ENCODE results near the gene GRK7. TPM values are rescaled to one million over a fixed set of nuclear protein-coding genes. Genes with fewer than 3 reads are reported as not detected.
"Not testable (repeated sequence)": the region's sequence is repeated elsewhere in the genome, so short reads cannot be mapped to it uniquely, and the experiment has no call there.

The GRK7 gene
- total and polyA plus RNA-seq, 2 donors (not counting 1 experiment from before 2014, with no cell fraction given): 0.12 TPM; not detected in 1

DNA sequence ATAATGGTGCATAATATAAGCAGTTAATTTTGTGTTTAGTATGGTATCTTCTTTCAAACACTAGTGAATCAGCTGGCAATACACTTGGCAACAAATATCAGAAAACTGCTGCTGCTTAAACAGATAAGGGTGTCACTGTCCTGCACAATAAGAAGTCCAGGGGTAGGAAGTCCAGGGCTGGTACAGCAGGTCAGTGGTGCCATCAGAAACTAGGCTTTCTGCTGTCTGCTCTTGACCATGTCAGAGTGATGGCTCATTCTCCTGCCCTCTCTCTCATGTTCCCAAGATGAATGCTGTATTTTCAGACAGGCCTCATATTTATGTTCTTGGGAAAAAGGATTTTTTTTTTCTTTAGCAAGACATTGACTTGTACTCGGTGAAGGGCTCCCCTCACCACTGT, 9.2 kb upstream of the GRK7 start:
- no peaks in the 10 kb centered on the region for H4K20me1 ChIP-seq (ENCODE audit: control insufficient read depth, insufficient read depth, low read length, poor library complexity, severe bottlenecking)
- H2AFZ ChIP-seq (ENCODE audit: insufficient read depth, low read depth, low read length, poor library complexity, severe bottlenecking): no peak overlapping the region
- H3K4me1 ChIP-seq (ENCODE audit: control insufficient read depth in 2 of 2, insufficient read depth in 2 of 2, low read length in 2 of 2): no peaks in the 10 kb centered on the region
- H3K27me3 ChIP-seq (replicated peaks in 1 of 4; ENCODE audit: control extremely low read depth in 1 of 4, control insufficient read depth in 3 of 4, insufficient read depth in 4 of 4, low read length in 3 of 4): no peaks in the 10 kb centered on the region
- Mint-ChIP-seq H3K4me3 (no peak overlapping the region), H3K27me3 (no peaks in the 10 kb centered on the region), H3K27ac (no peak overlapping the region), H3K4me1 (no peaks in the 10 kb centered on the region), H3K9me3 (ENCODE audit: insufficient read depth) (no peaks in the 10 kb centered on the region)
- CTCF ChIA-PET: interaction anchor here (1.1 kb wide), 1 partner anchor 15 kb away, joined by 3 read pairs; the partner anchor contains the start of gene RNF7
- TF ChIP-seq EZH2 (IDR thresholded peaks at IDR 0.05; ENCODE audit: borderline replicate concordance, insufficient read depth, low read depth, low read length, poor library complexity, severe bottlenecking): no peak
- TF ChIP-seq, protein P1, sequence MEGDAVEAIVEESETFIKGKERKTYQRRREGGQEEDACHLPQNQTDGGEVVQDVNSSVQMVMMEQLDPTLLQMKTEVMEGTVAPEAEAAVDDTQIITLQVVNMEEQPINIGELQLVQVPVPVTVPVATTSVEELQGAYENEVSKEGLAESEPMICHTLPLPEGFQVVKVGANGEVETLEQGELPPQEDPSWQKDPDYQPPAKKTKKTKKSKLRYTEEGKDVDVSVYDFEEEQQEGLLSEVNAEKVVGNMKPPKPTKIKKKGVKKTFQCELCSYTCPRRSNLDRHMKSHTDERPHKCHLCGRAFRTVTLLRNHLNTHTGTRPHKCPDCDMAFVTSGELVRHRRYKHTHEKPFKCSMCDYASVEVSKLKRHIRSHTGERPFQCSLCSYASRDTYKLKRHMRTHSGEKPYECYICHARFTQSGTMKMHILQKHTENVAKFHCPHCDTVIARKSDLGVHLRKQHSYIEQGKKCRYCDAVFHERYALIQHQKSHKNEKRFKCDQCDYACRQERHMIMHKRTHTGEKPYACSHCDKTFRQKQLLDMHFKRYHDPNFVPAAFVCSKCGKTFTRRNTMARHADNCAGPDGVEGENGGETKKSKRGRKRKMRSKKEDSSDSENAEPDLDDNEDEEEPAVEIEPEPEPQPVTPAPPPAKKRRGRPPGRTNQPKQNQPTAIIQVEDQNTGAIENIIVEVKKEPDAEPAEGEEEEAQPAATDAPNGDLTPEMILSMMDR (IDR thresholded peaks at IDR 0.05): no peak
- DNase-seq (no peak), ATAC-seq (ENCODE audit: low read depth) (no peak)
- no peaks in the 10 kb centered on the region for H3K9me3 ChIP-seq (ENCODE audit: control extremely low read depth in 1 of 3, control insufficient read depth in 2 of 3, insufficient read depth in 1 of 3, low read length in 2 of 3)
- intact Hi-C loops (cut with micrococcal nuclease): loop anchor here (5.0 kb wide), 1 partner anchor 43 kb away; no protein-coding TSS in a partner anchor
- H3K4me3 ChIP-seq (ENCODE audit: control extremely low read depth in 1 of 5, extremely low read depth in 1 of 5, insufficient read depth in 1 of 5, low read depth in 2 of 5, low read length in 4 of 5): no peak overlapping the region
- H3K36me3 ChIP-seq (replicated peaks in 1 of 2; ENCODE audit: control extremely low read depth in 1 of 2, control insufficient read depth in 1 of 2, extremely low read depth in 1 of 2, insufficient read depth in 2 of 2, low read length in 1 of 2): peaks cover 0 to 3% of the 10 kb centered on the region in 2 experiments
- H3K27ac ChIP-seq (ENCODE audit: low read length in 2 of 2): no peak overlapping the region
- no peaks in the 10 kb centered on the region for H3K79me2 ChIP-seq (ENCODE audit: control insufficient read depth, insufficient read depth, low read length)
- WGBS (ENCODE audit: insufficient coverage): 83% methylated on average over 1 of the region's 1 CpG
- POLR2A ChIA-PET: no interaction called here
- no peak overlapping the region for H3K4me2 ChIP-seq (replicated peaks; ENCODE audit: low read depth, low read length, poor library complexity, severe bottlenecking)
- no peak overlapping the region for H3K9ac ChIP-seq (ENCODE audit: low read length)

DNA sequence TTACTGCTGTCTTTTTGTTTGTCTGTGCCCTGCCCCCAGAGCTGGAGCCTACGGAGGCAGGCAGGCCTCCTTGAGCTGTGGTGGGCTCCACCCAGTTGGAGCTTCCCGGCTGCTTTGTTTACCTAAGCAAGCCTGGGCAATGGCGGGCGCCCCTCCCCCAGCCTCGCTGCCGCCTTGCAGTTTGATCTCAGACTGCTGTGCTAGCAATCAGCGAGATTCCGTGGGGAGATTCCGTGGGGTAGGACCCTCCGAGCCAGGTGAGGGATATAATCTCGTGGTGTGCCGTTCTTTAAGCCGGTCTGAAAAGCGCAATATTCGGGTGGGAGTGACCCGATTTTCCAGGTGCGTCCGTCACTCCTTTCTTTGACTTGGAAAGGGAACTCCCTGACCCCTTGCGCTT, 656 bp upstream of the GRK7 start:
- not testable (repeated sequence) for DNase-seq; H3K9me3 ChIP-seq (ENCODE audit: control extremely low read depth in 1 of 3, control insufficient read depth in 2 of 3, insufficient read depth in 1 of 3, low read length in 2 of 3)
- WGBS (ENCODE audit: insufficient coverage): 98% methylated on average over 10 of the region's 19 CpGs

More for the DNA sequence above, 656 bp upstream of the GRK7 start:
- H3K9ac ChIP-seq (ENCODE audit: low read length); H3K4me3 ChIP-seq (ENCODE audit: control extremely low read depth in 1 of 5, extremely low read depth in 1 of 5, insufficient read depth in 1 of 5, low read depth in 2 of 5, low read length in 4 of 5); H3K36me3 ChIP-seq (replicated peaks in 1 of 2; ENCODE audit: control extremely low read depth in 1 of 2, control insufficient read depth in 1 of 2, extremely low read depth in 1 of 2, insufficient read depth in 2 of 2, low read length in 1 of 2); H3K4me1 ChIP-seq (ENCODE audit: control insufficient read depth in 2 of 2, insufficient read depth in 2 of 2, low read length in 2 of 2); H3K79me2 ChIP-seq (ENCODE audit: control insufficient read depth, insufficient read depth, low read length); H3K27ac Mint-ChIP-seq; intact Hi-C loops (cut with micrococcal nuclease); H3K4me2 ChIP-seq (replicated peaks; ENCODE audit: low read depth, low read length, poor library complexity, severe bottlenecking); H4K20me1 ChIP-seq (ENCODE audit: control insufficient read depth, insufficient read depth, low read length, poor library complexity, severe bottlenecking); H2AFZ ChIP-seq (ENCODE audit: insufficient read depth, low read depth, low read length, poor library complexity, severe bottlenecking); H3K9me3 Mint-ChIP-seq (ENCODE audit: insufficient read depth); H3K27me3 ChIP-seq (replicated peaks in 1 of 4; ENCODE audit: control extremely low read depth in 1 of 4, control insufficient read depth in 3 of 4, insufficient read depth in 4 of 4, low read length in 3 of 4); H3K4me3 Mint-ChIP-seq; POLR2A ChIA-PET; ATAC-seq (ENCODE audit: low read depth); H3K4me1 Mint-ChIP-seq; H3K27ac ChIP-seq (ENCODE audit: low read length in 2 of 2); CTCF ChIA-PET; H3K27me3 Mint-ChIP-seq: not testable (repeated sequence)

All from B cell (primary cell).